B cell (primary cell): ENCODE results near the gene ERBB2. TPM values are rescaled to one million over a fixed set of nuclear protein-coding genes. Genes with fewer than 3 reads are reported as not detected.

Experiments
- ATAC-seq: fragments of 200-7000 bp; cut with Tn5 transposase; one replicate; pipeline ENCODE4 v1.10.0; 2021; ENCODE audit warnings: low read depth, mild to moderate bottlenecking, moderate number of reproducible peaks, moderate library complexity
- CTCF ChIA-PET: fragments of 350-600 bp; sonication (Branson Sonifier 250); formaldehyde crosslinking; loops from one replicate; lab custom pipeline; 2021; ENCODE audit warnings: antibody characterized with exemption, inconsistent platforms; lab: Charles Lee
- POLR2A ChIA-PET: fragments of 350-600 bp; sonication (Branson Sonifier 250); formaldehyde crosslinking; loops from one replicate; lab custom pipeline; 2021; ENCODE audit warnings: antibody characterized with exemption; lab: Charles Lee
- DNase-seq: peaks from one replicate; pipeline ENCODE4 v3.0.0; 2013
- H2AFZ ChIP-seq: 2 replicates; pipeline ENCODE4 v1.6.1; 2012; ENCODE audit warnings: mild to moderate bottlenecking, low read depth, low read length; ENCODE audit not compliant: insufficient read depth, poor library complexity, severe bottlenecking
- H3K27ac ChIP-seq, 2 donors: 1 replicate in 1 of 2; 2 replicates in 1 of 2; pipeline ENCODE4 v1.5.1; 2012 to 2013; ENCODE audit warnings: low read length in 2 of 2, mild to moderate bottlenecking in 2 of 2, moderate library complexity in 1 of 2
- H3K27me3 ChIP-seq, 4 experiments: fragments of 200-600 bp in 1 of 4; sonication (generic) in 1 of 4; replicated peaks in 1 of 4; 1 replicate in 2 of 4; 2 replicates in 2 of 4; pipeline versions ENCODE4 v1.6.1 to v1.7.0; 2013 to 2016; ENCODE audit warnings: low read length in 3 of 4, mild to moderate bottlenecking in 2 of 4, mixed read lengths in 1 of 4, moderate library complexity in 1 of 4; ENCODE audit not compliant: insufficient read depth in 4 of 4, control insufficient read depth in 3 of 4; ENCODE audit errors: control extremely low read depth in 1 of 4
- H3K36me3 ChIP-seq, 2 experiments: replicated peaks in 1 of 2; 1 replicate in 1 of 2; 2 replicates in 1 of 2; pipeline versions ENCODE4 v1.6.1 to v1.7.1; 2013; ENCODE audit warnings: low read length in 1 of 2; ENCODE audit not compliant: insufficient read depth in 2 of 2, control insufficient read depth in 1 of 2; ENCODE audit errors: control extremely low read depth in 1 of 2, extremely low read depth in 1 of 2
- H3K4me1 ChIP-seq, 2 donors: fragments of 200-600 bp in 1 of 2; sonication (generic) in 1 of 2; 1 replicate in 1 of 2; 2 replicates in 1 of 2; pipeline versions ENCODE4 v1.5.1 to v1.6.1; 2013 to 2017; ENCODE audit warnings: low read length in 2 of 2; ENCODE audit not compliant: control insufficient read depth in 2 of 2, insufficient read depth in 2 of 2
- H3K4me2 ChIP-seq: replicated peaks from 2 replicates; pipeline ENCODE3; 2012; ENCODE audit warnings: mild to moderate bottlenecking, low read depth, low read length; ENCODE audit not compliant: poor library complexity, severe bottlenecking
- H3K4me3 ChIP-seq, 5 experiments: fragments of 200-600 bp in 1 of 5; sonication (generic) in 1 of 5; 1 replicate in 3 of 5; 2 replicates in 2 of 5; pipeline versions ENCODE4 v1.5.1 to v1.7.0; 2011 to 2016; ENCODE audit warnings: low read length in 4 of 5, mild to moderate bottlenecking in 4 of 5, low read depth in 2 of 5, control low read depth in 1 of 5, moderate library complexity in 1 of 5; ENCODE audit not compliant: insufficient read depth in 1 of 5; ENCODE audit errors: control extremely low read depth in 1 of 5, extremely low read depth in 1 of 5
- H3K79me2 ChIP-seq: fragments of 200-600 bp; sonication (generic); one replicate; pipeline ENCODE4 v1.6.0; 2016; ENCODE audit warnings: low read length; ENCODE audit not compliant: control insufficient read depth, insufficient read depth
- H3K9ac ChIP-seq: fragments of 200-600 bp; sonication (generic); 2 replicates; pipeline ENCODE4 v1.6.1; 2017; ENCODE audit warnings: mild to moderate bottlenecking, low read length, moderate library complexity
- H3K9me3 ChIP-seq, 3 donors: one replicate each; pipeline versions ENCODE4 v1.6.1 to v1.7.1; 2013; ENCODE audit warnings: low read length in 2 of 3; ENCODE audit not compliant: control insufficient read depth in 2 of 3, insufficient read depth in 1 of 3; ENCODE audit errors: control extremely low read depth in 1 of 3
- H4K20me1 ChIP-seq: 2 replicates; pipeline ENCODE4 v1.6.0; 2012; ENCODE audit warnings: mild to moderate bottlenecking, low read length; ENCODE audit not compliant: insufficient read depth, control insufficient read depth, poor library complexity, severe bottlenecking
- H3K27ac Mint-ChIP-seq: one replicate; pipeline ENCODE4 v1.8.0; 2021; ENCODE audit warnings: mixed read lengths
- H3K27me3 Mint-ChIP-seq: one replicate; pipeline ENCODE4 v1.8.0; 2021; ENCODE audit warnings: mixed read lengths
- H3K4me1 Mint-ChIP-seq: one replicate; pipeline ENCODE4 v1.8.0; 2021; ENCODE audit warnings: mixed read lengths
- H3K4me3 Mint-ChIP-seq: one replicate; pipeline ENCODE4 v1.8.0; 2021; ENCODE audit warnings: mixed read lengths
- H3K9me3 Mint-ChIP-seq: one replicate; pipeline ENCODE4 v1.8.0; 2022; ENCODE audit warnings: mixed read lengths; ENCODE audit not compliant: insufficient read depth
- CTCF ChIP-seq: fragments of 200-600 bp; IDR thresholded peaks from one replicate; pipeline ENCODE4 v1.8.0; 2022; ENCODE audit warnings: antibody characterized with exemption, mild to moderate bottlenecking
- EZH2 ChIP-seq: IDR thresholded peaks from 2 replicates; pipeline ENCODE4 v1.6.1; 2012; ENCODE audit warnings: borderline replicate concordance, low read depth, mild to moderate bottlenecking, moderate library complexity, low read length; ENCODE audit not compliant: insufficient read depth, poor library complexity, severe bottlenecking
- WGBS: methylation state at CpG from one replicate; pipeline ENCODE4 v1.1.5; 2013; ENCODE audit warnings: missing lambda C conversion rate; ENCODE audit not compliant: insufficient coverage; 5-methylcytosine and 5-hydroxymethylcytosine counted together
- intact Hi-C: fragments of 100-400 bp; cut with micrococcal nuclease; formaldehyde crosslinking; loops from one replicate; pipeline ENCODE4 v1.10.0; 2022
- polyA plus RNA-seq: library from polyadenylated mRNA; depleted of rRNA; stranded (reverse); fragments of >200 nt; gene quantifications from 2 replicates; pipeline ENCODE4 v1.2.3, GENCODE V29; 2012
- total RNA-seq, 2 donors: library from RNA; stranded (reverse); fragments of 120-200 nt in 1 of 2; gene quantifications; 1 replicate in 1 of 2; 2 replicates in 1 of 2; pipeline versions ENCODE4 v1.2.3 to v1.2.4, GENCODE V29; 2013 to 2022

Gene ERBB2
- total and polyA plus RNA-seq, 2 donors (not counting 1 experiment from before 2014, with no cell fraction given): 3.2 to 8.4 TPM

- DNase-seq: peak; percentile 52
Measured at GRCh38 chr17:39667262-39667944, 32.5 kb upstream of the ERBB2 start.

More at GRCh38 chr17:39667262-39667944, 32.5 kb upstream of the ERBB2 start:
- TF ChIP-seq EZH2: no peak
- TF ChIP-seq CTCF: no peak
- intact Hi-C loops: loop anchor here (5.0 kb wide), 1 partner anchor 200 kb away; the partner anchor contains the start of gene ZPBP2
- peak; percentile 24 for ATAC-seq
- H3K27me3 Mint-ChIP-seq: peaks cover 23% of the 10 kb centered on the region
- peak overlapping the region in 4 of 5 experiments; percentile 19 to 62 (median 53) for H3K4me3 ChIP-seq
- peaks cover 0 to 37% (median 7%) of the 10 kb centered on the region in 4 experiments for H3K27me3 ChIP-seq
- H3K9ac ChIP-seq: peak overlapping the region; percentile 67
- no peaks in the 10 kb centered on the region for H4K20me1 ChIP-seq
- CTCF ChIA-PET: interaction anchor here (0.9 to 8.7 kb wide), 9 partner anchors 9 to 291 kb away, joined by 3 to 109 read pairs (median 5); no protein-coding TSS in a partner anchor
- peak overlapping the region; percentile 75 for H3K4me3 Mint-ChIP-seq
- H3K27ac Mint-ChIP-seq: no peak overlapping the region
- H3K4me1 ChIP-seq: peaks cover 26 to 34% of the 10 kb centered on the region in 2 donors
- H3K27ac ChIP-seq: no peak overlapping the region
- H3K9me3 Mint-ChIP-seq: no peaks in the 10 kb centered on the region
- 9% methylated on average over 43 of the region's 49 CpGs for WGBS
- peaks cover 0 to 2% (median 0%) of the 10 kb centered on the region in 3 donors for H3K9me3 ChIP-seq
- H3K79me2 ChIP-seq: peaks cover 3% of the 10 kb centered on the region
- peaks cover 23% of the 10 kb centered on the region for H3K4me1 Mint-ChIP-seq
- peak overlapping the region; percentile 98 for H3K4me2 ChIP-seq
- peak overlapping the region; percentile 85 for H2AFZ ChIP-seq
- peaks cover 0 to 4% of the 10 kb centered on the region in 2 experiments for H3K36me3 ChIP-seq
- POLR2A ChIA-PET: interaction anchor here (0.6 to 2.0 kb wide), 5 partner anchors 11 to 277 kb away, joined by 3 to 7 read pairs (median 5); no protein-coding TSS in a partner anchor
